ENCODE measurements around the gene PPARG.
"Not testable (repeated sequence)": the region's sequence is repeated elsewhere in the genome, so short reads cannot be mapped to it uniquely, and the experiment has no call there.

The PPARG gene

DNA sequence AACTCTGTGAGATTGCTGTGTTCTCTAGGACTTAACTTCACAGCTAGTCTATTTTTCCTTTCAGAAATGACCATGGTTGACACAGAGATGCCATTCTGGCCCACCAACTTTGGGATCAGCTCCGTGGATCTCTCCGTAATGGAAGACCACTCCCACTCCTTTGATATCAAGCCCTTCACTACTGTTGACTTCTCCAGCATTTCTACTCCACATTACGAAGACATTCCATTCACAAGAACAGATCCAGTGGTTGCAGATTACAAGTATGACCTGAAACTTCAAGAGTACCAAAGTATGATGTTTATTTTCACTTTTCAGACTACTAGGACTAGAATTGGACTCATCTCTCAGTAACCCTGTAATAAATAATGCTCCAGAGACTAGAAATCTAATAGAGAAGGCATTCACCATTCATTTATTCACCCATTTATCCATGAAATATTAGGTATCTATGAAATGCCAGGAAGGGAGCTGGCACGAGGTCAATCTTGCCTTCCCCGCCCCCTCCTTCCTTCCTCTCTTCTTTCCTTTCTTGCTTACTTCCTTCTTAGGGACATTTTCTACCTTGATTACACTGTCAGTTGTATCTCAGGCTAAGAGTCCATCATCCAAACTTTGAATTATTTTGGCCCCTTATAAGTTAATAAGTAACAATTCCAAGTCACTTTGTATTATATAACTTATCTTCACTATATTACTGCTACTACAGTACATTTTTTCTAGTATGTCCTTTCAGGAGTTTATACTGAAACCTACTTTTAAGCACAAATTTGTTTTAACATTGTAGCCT lies 91.0 kb downstream of the PPARG start:
- no peak for DNase-seq (ENCODE audit: low read depth in 2 of 2)

DNA sequence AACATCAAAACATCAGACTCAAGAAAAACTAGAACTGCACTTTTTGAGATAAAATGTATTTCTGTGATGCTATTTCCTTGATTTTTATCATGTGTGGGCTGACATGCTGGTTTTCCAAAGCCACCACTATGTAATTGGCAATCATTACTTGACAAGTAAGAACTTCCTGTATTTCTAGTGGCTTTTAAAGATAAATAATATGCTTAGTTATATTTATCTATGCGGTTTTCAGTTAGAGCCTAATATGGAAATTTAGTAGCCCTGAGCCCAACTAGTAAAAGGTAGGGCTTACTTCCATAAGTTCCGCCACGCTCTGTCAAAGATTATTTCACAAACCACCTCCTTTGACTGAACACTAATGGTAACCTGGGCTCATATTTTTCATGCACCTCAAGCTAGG lies 91.6 kb downstream of the PPARG start:
- DNase-seq (ENCODE audit: low read depth in 2 of 2), result no peak

- no peak for DNase-seq (ENCODE audit: low read depth in 2 of 2)
Measured at GRCh38 chr3:12381199-12381598, 92.3 kb downstream of the PPARG start.

GRCh38 chr3:12383218-12383617 lies 94.3 kb downstream of the PPARG start:
- no peak for DNase-seq (ENCODE audit: low read depth in 2 of 2)

DNA sequence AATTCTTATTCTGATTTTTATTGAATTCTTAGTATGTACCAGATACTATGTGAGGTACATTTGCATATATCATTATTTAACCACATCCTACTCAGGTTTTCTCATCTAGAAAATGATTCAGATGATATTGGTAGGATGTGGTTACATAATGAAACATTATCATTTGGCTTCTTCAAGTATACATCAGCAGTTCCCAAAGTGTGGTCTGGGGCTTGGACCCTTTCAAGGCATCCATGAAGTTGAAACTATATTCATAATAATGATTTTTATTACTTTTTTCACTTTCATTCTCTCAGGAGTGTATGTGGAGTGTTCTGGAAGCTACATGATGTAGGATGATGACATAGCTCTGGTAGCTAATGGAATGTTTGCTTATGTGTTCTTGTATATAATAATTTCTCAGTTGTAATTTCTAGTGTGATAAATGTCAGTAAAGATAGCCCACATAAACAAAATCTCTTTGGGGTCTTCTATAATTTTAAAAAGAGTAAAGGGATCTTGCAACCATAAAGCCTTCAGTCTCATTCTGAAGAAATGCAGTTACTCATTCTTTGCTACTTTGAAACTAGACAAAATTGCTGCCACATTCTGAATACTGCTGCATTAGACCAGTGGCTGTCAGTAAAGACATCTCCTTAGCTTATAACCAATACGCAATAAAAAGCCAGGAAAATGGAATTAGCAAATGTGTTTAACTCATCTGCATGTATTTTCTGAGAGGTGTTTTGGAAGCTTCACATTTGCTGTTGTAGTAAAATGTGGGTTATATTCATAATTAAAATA lies 95.8 kb downstream of the PPARG start:
- DNase-seq (ENCODE audit: low read depth in 2 of 2), result no peak

GRCh38 chr3:12386514-12387291 lies 97.8 kb downstream of the PPARG start:
- not testable (repeated sequence) for DNase-seq (ENCODE audit: low read depth in 2 of 2)

DNA sequence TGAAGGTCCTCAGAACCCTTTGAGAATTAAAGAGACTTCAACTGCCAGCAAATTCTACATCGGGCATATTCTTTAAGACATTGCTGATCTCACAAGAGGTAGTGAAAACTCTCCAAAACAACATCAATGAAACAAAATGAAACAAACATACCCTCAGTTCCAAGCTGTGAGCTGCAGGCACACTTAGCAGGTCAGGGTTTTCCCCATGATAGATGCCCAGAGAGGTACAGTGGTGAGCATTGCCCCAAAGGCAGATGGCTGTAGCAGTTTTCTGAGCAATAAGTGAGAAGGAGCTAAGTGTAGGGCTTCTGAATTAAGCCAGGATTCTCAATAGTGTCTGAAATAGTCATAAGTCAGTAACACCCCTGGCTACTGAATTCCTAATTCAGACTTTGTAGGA lies 99.3 kb downstream of the PPARG start:
- no peak for DNase-seq (ENCODE audit: low read depth in 2 of 2)

DNA sequence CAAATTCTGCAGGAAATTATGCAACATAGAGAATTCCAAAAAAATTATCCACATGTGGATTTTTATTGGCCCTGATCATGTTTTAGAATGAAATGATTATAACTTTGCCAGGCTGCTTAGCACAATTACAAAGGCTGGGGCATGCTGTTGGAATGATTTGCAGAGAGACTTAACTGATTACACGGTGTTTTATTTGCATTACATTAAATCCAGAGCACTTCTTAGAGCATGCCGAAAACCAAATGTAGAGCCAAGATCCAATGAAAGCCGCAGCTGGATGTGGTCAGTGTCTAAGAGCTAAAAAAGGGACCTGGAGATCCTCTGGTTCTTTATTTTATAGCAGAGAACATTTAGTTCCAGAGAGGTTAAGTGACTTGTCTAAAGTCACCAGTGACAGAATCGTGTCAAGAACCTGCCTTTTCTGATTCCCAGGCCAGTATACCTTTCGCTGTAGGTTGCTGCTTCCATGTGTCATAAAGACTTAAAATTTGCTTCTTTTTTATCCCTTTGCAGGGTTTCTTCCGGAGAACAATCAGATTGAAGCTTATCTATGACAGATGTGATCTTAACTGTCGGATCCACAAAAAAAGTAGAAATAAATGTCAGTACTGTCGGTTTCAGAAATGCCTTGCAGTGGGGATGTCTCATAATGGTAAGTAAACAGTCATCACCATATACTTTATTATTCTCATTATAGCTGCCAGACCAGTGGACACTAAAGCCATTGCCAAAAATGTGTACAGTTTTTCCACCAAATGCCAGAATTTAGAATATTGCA lies 103.4 kb downstream of the PPARG start:
- DNase-seq (ENCODE audit: low read depth in 2 of 2), result no peak

DNA sequence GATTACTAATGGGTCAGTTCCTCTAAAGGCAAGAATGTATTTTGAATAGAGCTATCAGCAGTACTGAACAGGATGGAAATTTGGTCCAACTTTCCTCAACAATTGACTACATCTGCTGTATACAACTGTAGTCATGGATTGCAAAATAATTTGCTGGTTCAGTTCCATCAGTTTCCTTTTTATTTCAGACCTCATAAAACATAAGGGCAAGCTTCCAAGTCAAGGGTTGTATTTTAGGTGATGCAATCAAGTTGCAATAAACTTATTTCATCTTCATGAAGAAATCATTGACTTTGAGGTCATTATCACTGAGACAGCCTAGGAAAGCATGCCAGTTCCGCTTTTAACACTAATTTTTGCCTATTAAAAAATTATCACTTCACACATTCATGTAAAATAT lies 105.0 kb downstream of the PPARG start:
- DNase-seq (ENCODE audit: low read depth in 2 of 2), result no peak

DNA sequence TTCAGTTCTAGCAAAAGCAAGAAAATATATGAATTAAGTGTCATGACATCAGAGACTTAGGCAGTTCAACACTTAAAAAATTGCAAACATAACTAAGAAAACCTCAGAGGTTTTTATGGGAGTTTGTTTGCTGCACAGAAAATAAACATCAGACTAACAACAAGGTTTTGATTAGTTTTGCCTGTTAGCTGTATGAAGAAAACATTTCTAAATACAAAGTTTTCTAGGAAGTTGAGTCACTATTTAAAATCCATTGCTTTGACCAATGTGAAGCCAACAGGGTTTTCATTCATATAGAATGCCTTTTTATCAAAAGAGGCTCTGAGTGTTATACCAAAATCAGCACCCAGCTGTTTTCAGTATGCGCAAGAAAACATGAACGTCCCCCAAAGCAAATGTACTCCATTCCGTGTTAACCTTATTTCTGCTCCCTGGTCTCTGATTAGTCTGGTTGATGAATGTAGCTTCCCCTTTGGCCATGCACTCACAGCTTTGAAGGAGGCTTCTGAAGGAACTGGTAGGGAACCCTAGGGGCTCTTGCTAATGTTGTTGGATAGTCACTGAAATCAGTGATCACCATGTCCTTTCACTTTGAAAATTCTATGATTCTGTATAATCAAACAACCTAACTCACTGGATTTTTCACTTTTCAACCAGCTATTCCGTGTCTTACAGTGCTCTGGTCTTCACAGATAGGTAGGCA lies 105.8 kb downstream of the PPARG start:
- DNase-seq (ENCODE audit: low read depth in 2 of 2), result no peak

DNA sequence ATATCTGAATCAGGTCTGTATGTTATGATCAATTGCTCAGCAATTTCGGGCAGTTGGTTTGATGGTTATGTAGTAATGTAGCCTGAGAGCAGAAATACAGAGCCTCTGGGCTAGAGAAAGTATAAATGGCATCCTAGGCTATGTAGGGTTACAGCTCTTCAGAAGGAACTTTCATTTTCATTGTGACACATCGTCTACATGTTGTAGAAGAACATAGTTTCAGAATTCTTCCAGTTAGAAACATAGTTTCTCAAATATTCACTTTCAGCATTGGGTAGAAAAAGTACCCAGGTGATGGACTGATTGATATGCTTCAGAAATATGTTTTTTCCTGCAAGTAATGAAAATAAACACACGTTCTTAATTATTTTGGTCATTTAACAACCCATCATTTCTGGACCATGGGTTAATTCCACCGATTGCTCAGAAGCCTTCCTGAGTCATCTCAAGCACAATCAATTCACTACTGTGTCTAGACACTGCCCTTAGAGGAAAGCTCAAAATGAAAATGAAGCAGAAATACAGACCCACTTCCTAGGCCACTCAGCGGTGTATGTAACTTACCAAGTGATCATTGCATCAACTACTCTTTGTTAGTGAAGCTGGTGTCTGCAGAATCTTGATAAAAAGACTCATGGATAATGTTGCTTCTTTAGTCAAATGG lies 106.6 kb downstream of the PPARG start:
- no peak for DNase-seq (ENCODE audit: low read depth in 2 of 2)

- no peak for DNase-seq (ENCODE audit: low read depth in 2 of 2)
Measured at GRCh38 chr3:12396471-12396870, 107.6 kb downstream of the PPARG start.

- no peak for DNase-seq (ENCODE audit: low read depth in 2 of 2)
Measured at GRCh38 chr3:12399226-12399625, 110.4 kb downstream of the PPARG start.

- DNase-seq (ENCODE audit: low read depth in 2 of 2), result no peak
Measured at GRCh38 chr3:12400616-12401194, 111.8 kb downstream of the PPARG start.

DNA sequence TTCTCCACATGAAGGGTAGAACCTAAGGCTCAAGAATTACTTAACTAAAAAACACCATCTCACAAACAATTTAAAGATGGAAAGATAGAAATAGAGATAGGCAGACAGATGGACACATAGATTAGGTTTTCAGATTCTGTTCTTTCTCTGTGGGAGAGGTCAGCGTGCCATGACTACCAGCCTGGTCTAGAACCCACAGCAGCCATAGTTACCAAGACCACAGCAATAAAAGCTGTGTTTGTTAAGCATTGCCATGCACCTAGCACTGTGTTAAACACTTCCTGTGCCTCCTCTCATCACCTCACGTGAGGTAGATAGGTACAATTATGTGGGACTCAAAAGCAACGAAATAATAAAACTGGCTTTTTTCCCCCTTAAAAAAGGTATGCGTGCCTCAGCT lies 112.3 kb downstream of the PPARG start:
- DNase-seq (ENCODE audit: low read depth in 2 of 2), result no peak

DNA sequence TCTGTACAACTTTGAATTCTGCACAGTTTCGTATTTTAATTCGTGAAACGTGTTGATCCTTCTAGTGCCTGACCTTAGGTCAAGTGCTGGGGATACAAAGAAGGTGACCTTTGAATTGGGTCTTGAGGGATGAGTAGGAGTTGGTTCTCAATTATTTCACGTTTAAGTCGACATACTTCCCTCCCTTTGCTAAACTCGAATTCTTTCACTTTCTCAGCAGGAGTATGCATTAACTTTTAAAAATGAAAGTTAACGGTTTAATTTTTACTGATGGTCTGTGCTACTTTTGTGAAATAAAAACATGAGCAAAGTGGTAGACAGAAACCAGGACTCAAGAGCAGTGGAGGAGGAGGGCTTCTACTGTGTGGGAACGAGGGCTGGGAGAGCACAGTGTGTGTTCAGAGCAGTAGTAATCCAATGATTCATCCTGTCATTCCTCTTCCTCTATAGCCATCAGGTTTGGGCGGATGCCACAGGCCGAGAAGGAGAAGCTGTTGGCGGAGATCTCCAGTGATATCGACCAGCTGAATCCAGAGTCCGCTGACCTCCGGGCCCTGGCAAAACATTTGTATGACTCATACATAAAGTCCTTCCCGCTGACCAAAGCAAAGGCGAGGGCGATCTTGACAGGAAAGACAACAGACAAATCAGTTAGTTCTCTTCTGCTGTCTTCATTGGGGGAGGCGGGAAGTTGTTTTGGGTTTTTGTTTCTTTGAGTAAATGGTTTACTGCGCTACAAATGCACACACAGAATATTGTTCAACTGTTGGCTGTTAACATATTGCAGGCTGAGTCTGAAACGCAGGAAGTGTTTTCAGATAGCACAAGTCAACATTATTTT lies 116.8 kb downstream of the PPARG start:
- DNase-seq (ENCODE audit: low read depth in 2 of 2), result no peak

GRCh38 chr3:12408984-12409683 lies 120.3 kb downstream of the PPARG start:
- no peak for DNase-seq (ENCODE audit: low read depth in 2 of 2)

Measured in stimulated activated CD4-positive, alpha-beta T cell treated with anti-CD3 and anti-CD28 coated beads, Interleukin-1b, Interleukin-23, amount 100 ng/mL, for 4 hours (primary cell).